Measurements from ENCODE around the gene PPM1G.

PPM1G gene

DNA sequence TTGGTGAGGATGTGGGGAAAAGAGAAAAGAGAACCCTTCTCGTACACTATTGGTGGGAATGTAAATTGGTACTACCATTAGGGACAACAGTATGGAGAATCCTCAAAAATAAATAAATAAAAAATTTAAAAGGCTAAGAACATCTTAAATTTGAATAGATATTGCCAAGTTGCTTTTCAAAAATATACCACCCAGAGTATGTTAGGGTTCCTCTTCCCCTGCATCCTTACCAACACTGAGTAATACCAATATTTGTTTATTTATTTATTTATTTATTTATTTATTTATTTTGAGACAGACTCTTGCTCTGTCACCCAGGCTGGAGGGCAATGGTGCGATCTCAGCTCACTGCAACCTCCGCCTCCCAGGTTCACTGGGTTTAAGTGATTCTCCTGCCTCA lies 13.6 kb upstream of the PPM1G start:
- Histone ChIP-seq H3K9me3 (no peaks in the 10 kb centered on the region), H3K4me3 (ENCODE audit: low read depth, low read length) (no peak overlapping the region), H3K36me3 (no peaks in the 10 kb centered on the region), H3K27me3 (no peaks in the 10 kb centered on the region), H3K4me1 (no peaks in the 10 kb centered on the region)
- TF ChIP-seq, protein P1, sequence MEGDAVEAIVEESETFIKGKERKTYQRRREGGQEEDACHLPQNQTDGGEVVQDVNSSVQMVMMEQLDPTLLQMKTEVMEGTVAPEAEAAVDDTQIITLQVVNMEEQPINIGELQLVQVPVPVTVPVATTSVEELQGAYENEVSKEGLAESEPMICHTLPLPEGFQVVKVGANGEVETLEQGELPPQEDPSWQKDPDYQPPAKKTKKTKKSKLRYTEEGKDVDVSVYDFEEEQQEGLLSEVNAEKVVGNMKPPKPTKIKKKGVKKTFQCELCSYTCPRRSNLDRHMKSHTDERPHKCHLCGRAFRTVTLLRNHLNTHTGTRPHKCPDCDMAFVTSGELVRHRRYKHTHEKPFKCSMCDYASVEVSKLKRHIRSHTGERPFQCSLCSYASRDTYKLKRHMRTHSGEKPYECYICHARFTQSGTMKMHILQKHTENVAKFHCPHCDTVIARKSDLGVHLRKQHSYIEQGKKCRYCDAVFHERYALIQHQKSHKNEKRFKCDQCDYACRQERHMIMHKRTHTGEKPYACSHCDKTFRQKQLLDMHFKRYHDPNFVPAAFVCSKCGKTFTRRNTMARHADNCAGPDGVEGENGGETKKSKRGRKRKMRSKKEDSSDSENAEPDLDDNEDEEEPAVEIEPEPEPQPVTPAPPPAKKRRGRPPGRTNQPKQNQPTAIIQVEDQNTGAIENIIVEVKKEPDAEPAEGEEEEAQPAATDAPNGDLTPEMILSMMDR (IDR thresholded peaks at IDR 0.05; ENCODE audit: low read depth, low read length), result no peak
- DNase-seq, result no peak

DNA sequence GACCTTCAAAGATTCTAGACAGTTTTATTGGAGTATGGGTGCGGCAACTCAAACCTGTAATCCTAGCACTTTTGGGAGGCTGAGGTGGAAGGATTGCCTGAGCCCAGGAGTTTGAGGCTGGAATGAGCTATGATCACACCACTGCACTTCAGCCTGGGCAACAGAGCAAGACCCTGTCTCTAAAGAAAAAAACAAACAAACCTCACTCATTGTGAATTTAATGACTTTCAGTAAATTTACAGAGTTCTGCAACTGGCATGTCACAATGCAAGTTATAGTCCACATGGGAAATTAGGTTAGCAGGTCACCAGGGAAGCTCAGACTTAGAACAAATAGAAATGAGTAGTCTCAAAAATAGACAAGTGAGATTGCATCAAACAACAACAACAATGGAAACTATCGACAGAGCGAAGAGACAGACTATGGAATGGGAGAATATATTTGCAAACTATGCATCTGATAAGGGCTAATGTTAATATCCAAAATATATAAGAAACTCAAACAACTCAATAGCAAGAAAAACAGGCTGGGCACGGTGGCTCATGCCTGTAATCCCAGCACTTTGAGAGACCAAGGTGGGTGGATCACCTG lies 12.4 kb upstream of the PPM1G start:
- Histone ChIP-seq H3K36me3 (no peaks in the 10 kb centered on the region), H3K4me1 (no peaks in the 10 kb centered on the region), H3K27me3 (no peaks in the 10 kb centered on the region), H3K9me3 (no peaks in the 10 kb centered on the region), H3K4me3 (ENCODE audit: low read depth, low read length) (no peak overlapping the region)
- TF ChIP-seq, protein P1 (IDR thresholded peaks at IDR 0.05; ENCODE audit: low read depth, low read length), result no peak
- DNase-seq, result no peak

DNA sequence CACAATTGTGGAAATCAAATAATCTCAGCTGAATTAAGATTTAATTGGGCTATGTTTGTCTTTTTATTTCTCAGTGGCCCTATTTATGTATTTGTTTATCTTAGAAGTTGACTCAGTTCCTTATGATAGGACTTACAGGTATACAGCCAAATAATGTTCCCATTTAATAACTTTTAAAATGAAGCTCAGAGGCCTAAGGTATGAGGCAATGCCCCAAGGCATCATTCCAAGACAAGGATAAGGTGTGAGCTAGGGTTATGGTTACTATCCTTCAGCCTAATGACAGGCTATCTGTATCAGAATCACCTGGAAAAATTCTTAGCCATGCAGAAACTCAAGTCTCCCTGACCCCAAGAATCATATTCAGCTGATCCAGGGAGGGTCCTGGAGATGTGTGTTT lies 11.6 kb upstream of the PPM1G start:
- Histone ChIP-seq H3K9me3 (no peaks in the 10 kb centered on the region), H3K27me3 (no peaks in the 10 kb centered on the region), H3K36me3 (no peaks in the 10 kb centered on the region), H3K4me3 (ENCODE audit: low read depth, low read length) (no peak overlapping the region), H3K4me1 (no peaks in the 10 kb centered on the region)
- TF ChIP-seq, protein P1 (IDR thresholded peaks at IDR 0.05; ENCODE audit: low read depth, low read length), result no peak
- no peak for DNase-seq

DNA sequence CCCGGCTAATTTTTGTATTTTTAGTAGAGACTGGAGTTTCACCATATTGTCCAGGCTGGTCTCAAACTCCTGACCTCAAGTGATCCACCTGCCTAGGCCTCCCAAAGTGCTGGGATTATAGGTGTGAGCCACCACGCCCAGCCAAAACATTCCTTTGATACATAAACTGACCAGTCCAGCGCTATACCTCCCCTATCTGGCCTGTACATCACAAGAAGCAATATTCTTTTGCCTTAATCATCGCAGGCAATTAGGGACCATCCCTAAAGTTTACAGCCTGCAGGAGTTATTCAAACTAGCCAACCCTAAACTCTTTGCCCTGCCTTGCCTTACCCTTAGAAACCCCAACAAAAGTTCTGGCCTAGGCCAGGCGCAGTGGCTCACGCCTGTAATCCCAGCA lies 6.8 kb upstream of the PPM1G start:
- H3K9me3 ChIP-seq, result no peaks in the 10 kb centered on the region
- no peaks in the 10 kb centered on the region for H3K36me3 ChIP-seq
- no peak for DNase-seq
- no peak overlapping the region for H3K4me3 ChIP-seq (ENCODE audit: low read depth, low read length)
- TF ChIP-seq, protein P1 (IDR thresholded peaks at IDR 0.05; ENCODE audit: low read depth, low read length), result no peak
- no peaks in the 10 kb centered on the region; the same call in 1 of the 2 replicates for H3K27me3 ChIP-seq
- no peaks in the 10 kb centered on the region for H3K4me1 ChIP-seq

DNA sequence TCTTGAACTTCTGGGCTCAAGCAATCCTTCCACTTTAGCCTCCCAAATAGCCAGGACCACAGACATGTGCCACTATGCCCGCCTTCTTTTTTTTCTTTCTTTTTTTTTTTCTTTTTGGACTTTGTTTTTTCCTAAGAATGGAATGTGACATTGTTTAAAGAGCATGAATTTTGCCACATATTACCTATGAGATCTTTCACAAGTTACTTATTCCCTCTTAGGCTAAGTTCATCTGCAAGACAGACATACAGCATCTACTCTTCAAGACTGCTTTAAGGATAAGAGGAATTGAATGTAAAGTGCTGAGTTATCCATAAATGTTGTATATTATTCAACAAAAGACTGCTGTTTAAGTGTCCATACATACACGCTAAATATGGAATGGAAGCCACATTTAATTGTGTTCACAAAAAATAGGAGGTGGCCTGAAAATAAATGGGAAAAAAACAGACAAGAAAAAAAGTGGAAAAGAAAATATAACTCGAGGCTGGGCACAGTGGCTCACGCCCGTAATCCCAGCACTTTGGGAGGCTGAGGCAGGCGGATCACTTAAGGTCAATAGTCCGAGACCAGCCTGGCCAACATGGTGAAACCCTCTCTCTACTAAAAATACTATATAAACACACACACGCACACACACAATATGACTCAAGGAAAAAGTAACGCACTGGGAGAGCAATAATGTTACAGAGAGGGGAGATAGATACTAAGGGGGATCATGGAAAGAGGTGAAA lies 3.2 kb upstream of the PPM1G start:
- H3K4me1 ChIP-seq, result 0 out of 2 replicates have a peak, but pooled peaks cover 3% of the 10 kb centered on the region
- H3K9me3 ChIP-seq, result no peaks in the 10 kb centered on the region
- TF ChIP-seq, protein P1 (IDR thresholded peaks at IDR 0.05; ENCODE audit: low read depth, low read length), result no peak
- H3K36me3 ChIP-seq, result peaks cover 2% of the 10 kb centered on the region
- H3K27me3 ChIP-seq, result no peaks in the 10 kb centered on the region; the same call in 1 of the 2 replicates
- DNase-seq, result no peak
- H3K4me3 ChIP-seq (ENCODE audit: low read depth, low read length), result no peak overlapping the region

Measured in BE2C (cell line).